Amygdala (tissue), 56 donors: Measurements from ENCODE around the gene PFN1.

Experiments used
- DNase-seq, 56 donors: peaks; one replicate each; lab custom pipeline; 2025; lab: John Stamatoyannopoulos, UW

Gene PFN1

GRCh38 chr17:4968486-4969046 lies 20.2 kb upstream of the PFN1 start:
- DNase-seq: peak in 9 of 56 donors; percentile 19 to 55 (median 36)

GRCh38 chr17:4967539-4968485 lies 19.5 kb upstream of the PFN1 start, which contains the start of gene SPAG7:
Gene SPAG7 (minus strand): TSS chr17:4967817. CDS start chr17:4967804, 13 bp downstream.
- peak; percentile 88 to 100 (median 97) for DNase-seq

DNA sequence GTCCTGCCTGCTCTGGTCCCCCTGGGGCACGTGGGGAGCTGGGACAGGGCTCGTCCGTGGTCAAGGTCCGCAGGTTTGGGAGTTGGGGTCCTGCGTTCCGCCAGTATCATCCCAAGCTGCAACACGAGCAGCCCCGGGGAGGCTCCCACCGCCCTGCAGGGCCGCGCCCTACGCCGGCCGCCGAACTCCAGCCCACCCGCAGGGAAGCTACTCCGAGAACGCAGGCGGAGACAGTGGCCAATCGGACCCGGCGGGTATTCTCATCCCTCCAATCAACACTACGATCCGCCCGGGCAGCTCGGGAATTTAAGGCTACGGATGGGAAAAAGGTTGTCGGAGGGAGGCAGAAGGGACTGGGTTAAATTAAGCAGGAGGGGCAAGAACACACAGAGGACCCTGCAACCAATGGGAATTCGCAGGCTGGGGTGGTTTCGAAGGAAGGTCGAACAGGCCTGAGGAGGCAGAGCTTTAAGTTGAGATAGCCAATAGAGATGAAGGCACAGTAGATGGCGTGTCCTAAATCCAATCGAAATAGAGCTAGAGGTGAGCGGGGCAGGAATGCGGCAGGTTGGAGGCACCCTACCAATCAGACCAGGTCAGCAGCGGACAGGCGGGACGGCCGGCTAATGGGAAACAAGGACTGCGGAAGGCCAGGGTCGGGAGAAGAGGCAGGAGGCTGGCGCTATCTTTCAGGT lies 18.7 kb upstream of the PFN1 start:
- peak in 55 of 56 donors; percentile 94 to 100 (median 99) for DNase-seq

GRCh38 chr17:4965311-4965986 lies 17.1 kb upstream of the PFN1 start:
- DNase-seq: no peak

DNA sequence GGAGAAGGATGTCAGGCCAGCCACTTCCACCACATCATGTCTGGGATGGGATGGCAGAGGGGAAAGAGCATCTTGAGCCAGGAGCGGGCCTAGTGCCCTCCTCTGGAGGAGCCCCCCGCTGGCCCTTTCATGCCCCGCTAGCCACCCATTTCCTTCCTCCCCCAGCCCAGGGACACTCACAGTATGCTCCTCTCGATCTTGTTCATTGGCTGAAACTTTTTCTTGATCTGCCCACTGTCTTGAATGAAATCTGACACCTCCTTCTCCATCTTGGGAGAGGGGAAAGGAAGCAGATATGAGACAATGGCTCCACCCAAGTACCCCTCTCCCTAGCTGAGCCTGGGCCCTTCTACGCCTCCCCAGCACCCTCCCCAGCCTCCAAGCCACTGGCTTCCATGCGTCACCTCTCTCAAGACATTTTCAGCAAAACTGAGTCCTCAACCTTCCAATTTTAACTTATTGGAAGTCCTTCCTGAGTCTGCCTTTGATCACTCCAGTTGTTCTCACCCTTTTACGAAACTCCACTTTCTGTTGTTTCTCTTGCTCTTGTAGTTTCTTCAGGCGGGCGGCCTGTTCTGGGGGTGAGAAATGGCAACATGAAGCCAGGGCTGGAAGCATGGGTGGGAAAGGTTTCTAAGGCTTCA lies 12.1 kb upstream of the PFN1 start:
- no peak for DNase-seq

DNA sequence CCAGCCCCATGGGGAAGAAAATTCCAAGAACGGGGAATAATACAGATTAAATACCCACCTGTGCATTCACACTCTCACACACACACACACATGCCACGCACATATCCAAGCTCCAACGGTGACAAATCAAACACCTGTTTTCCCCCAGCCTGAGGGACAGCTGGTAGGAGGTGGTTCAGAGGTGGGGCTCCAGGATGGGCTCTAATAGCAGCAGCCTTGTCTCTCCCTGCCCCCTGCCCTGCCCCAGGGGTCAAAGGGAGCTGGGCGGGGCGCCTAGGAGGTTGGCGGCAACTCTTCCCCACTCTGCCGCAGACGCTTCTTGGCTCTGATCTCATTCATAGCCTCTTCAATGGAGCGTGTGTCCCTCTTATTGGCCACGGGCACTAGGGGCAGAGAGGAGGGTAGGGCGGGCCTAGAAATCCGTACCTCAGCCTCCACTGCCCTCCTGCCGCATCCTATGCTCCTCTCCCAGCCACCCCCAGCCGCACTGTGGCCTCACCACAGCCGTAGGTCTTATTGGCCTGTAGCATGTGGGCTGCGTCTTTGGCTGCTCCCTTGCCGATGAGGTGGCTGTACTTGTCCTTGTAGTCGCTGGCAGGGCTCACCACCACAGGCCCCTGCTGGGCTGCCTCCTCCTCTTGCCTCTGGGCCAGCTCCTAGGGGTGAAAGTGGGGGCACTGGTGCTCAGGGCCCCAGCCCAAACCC lies 11.1 kb upstream of the PFN1 start:
- no peak for DNase-seq

DNA sequence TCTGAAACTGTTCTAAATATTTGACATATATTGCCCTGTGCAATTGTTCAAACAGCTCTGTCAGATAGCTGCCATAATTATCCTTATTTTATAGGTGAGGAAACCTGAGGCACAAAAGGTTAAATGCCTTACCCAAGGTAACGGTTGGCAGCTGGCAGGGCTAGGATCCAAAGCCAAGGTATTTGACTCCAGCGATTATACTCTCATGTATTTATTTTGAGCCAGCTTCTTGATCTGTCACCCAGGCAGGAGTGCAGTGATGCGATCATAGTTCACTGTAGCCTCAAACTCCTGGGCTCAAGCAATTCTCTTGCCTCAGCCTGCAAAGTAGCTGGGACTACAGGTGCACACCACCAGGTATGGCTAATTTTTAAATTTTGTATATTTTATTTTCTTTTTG lies 9.8 kb upstream of the PFN1 start:
- no peak for DNase-seq

- peak in 1 of 56 donors; percentile 21 for DNase-seq
Observed at GRCh38 chr17:4956493-4957061, 8.2 kb upstream of the PFN1 start.

DNA sequence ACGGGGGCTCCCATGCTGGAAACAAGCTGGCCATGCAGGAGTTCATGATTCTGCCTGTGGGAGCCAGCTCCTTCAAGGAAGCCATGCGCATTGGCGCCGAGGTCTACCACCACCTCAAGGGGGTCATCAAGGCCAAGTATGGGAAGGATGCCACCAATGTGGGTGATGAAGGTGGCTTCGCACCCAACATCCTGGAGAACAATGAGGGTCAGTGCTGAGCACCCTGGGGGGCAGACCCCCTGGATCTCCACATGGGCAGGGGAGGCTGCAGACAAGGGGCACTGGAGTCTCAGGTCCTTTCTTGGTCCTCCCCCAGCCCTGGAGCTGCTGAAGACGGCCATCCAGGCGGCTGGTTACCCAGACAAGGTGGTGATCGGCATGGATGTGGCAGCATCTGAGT lies 6.8 kb upstream of the PFN1 start:
- DNase-seq: no peak

GRCh38 chr17:4953451-4953961 lies 5.2 kb upstream of the PFN1 start:
- DNase-seq: no peak

- DNase-seq: no peak
Observed at GRCh38 chr17:4951486-4951885, 3.2 kb upstream of the PFN1 start.

DNA sequence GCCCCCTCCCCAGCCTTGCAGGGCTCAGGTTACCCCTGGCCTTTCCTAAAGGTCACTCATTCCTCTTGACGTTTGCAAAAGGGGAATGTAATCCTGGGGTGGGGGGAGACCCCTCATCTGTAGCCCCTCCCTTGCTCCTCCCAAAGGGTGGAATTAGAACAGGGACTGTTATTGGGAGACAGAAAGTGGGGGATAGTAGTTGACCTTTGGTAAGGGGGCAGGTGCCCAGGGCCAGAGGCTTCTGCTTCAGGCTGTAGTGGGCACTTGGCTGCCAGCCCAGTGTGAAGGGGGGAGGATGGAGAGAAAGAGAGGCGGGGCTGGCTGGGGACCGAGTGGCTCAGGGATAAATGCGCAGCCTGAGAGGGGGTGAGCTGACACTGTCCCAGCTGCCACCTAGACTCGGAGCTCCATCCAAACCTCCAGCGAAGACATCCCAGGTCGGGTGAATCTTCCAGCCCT lies 2.4 kb upstream of the PFN1 start, which contains the start of gene ENO3:
ENO3 (plus strand) TSS at position 374 of the 459 bp plus-strand sequence. CDS start 711 bp downstream, outside the sequence.
- no peak for DNase-seq

DNA sequence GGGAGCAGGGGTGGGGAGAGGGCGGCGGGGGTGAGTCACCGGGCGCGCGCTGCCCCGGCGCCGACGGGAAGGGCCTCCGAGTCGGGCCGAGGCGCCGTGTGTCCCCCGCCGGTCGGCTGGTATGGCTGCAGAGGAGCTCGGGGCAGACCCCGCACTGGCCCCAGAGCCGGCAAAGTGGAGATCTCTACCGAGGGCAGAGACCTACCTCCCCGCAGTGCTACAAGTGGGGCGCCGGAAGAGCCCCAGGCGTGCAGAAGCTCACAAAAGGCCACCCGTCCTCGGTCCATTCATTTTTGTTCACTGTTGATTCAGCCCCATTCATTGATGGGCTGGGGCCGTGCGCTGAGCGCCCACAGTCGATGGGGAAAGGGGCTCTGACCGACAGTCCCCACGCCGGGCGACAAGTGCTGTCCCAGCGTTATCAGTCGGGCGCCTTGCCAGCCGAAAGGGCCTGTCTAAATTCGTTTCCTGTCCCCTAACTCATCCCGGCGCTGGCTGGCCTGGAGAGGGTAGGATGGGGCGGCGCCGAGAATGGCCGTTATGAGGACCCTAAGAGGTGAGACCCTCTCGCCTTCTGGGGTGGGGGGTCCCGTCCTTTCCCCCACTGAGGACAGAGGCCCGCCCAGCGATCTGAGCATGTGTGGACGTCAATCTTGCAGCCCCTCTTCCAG lies 1.9 kb upstream of the PFN1 start:
- peak in 2 of 56 donors; percentile 9 to 21 for DNase-seq

- DNase-seq: peak in 25 of 56 donors; percentile 9 to 72 (median 48)
Observed at GRCh38 chr17:4949321-4950074, 1.2 kb upstream of the PFN1 start.

- peak in 43 of 56 donors; percentile 36 to 84 (median 69) for DNase-seq
Observed at GRCh38 chr17:4948931-4949320, 596 bp upstream of the PFN1 start.

DNA sequence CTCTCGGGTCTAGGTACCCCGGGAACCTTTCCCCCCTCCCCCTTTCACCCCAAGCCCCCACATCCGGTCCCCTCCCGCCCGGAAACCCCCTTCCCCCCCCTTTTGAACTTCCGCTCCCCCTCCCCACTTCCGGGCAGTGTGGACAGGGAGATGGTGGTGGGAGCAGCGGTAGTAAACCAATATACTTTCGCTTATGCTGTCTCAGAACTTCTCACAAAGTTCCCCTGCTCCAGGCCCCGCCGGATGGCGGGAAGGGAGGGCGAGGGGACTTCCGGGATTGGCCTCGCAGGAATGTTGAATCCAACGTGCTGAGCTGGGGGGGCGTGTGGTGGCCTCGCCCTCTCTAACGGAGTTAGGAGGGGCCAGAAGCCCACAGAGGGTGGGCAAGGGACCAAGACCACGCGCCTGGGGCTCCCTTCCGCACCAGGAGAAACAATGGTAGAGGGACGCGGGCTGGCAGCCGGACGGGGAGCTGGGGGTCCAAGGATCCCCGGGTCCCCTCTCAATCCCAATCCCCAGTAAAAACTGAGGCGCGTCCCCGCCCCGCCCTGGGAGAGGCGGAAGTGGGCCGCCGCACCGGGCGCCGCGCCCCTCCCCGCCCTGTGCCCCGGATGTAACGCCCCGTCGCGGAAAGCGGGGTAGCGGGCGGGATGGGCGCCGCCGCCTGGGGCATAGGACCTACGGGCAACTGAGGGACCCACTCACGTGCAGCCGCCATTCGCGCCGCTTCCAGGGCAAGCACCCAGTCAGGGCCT lies 742 bp downstream of the PFN1 start:
- DNase-seq: peak in 23 of 56 donors; percentile 19 to 67 (median 41)
